GM12891 (cell line): ENCODE data around the gene SERINC5.

Source experiments
- POLR2A ChIP-seq: IDR thresholded peaks from 2 replicates; pipeline ENCODE4 v1.6.1; 2011; ENCODE audit warnings: low read depth, low read length, control low read depth
- POLR2AphosphoS5 ChIP-seq: IDR thresholded peaks from 2 replicates; pipeline ENCODE4 v1.6.1; 2011; ENCODE audit warnings: low read depth, low read length, control low read depth
- TAF1 ChIP-seq: IDR thresholded peaks from 2 replicates; pipeline ENCODE4 v1.6.1; 2011; ENCODE audit warnings: low read depth, low read length, control low read depth

DNA sequence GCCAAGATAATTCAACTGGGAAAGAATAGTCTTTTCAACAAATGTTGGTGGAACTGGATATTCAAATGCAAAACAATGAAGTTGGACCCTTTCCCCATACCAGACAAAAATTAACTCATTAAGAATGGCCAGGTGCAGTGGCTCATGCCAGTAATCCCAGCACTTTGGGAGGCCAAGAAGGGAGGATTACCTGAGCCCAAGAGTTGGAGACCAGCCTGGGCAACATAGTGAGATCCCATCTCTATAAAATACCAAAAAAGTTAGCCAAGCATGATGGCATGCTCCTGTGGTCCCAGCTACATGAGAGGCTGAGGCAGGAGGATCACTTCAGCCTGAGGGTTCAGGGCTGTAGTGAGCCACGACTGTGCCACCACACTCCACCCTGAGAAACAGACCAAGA is 24.2 kb downstream of the SERINC5 start:
- no peak for TF ChIP-seq POLR2AphosphoS5
- TF ChIP-seq TAF1: no peak
- TF ChIP-seq POLR2A: no peak
